Mucosa of rectum (tissue), 2 donors: ENCODE results near the gene ADPRH.
A peak's percentile ranks its signal among the peaks of the same experiment; 100 is the strongest.

Source experiments
- H3K27ac ChIP-seq, 2 donors: one replicate each; pipeline ENCODE4 v1.7.0; 2013; ENCODE audit warnings: inconsistent platforms in 2 of 2, low read depth in 2 of 2, low read length in 2 of 2
- H3K27me3 ChIP-seq, 2 donors: one replicate each; pipeline ENCODE4 v1.7.0; 2013; ENCODE audit warnings: low read length in 2 of 2; ENCODE audit not compliant: control insufficient read depth in 2 of 2, insufficient read depth in 2 of 2
- H3K36me3 ChIP-seq, 2 donors: one replicate each; pipeline ENCODE4 v1.7.0; 2013; ENCODE audit warnings: low read length in 2 of 2; ENCODE audit not compliant: control insufficient read depth in 2 of 2, insufficient read depth in 2 of 2
- H3K4me1 ChIP-seq, 2 donors: one replicate each; pipeline ENCODE4 v1.7.0; 2013; ENCODE audit warnings: low read length in 2 of 2, mild to moderate bottlenecking in 1 of 2; ENCODE audit not compliant: control insufficient read depth in 2 of 2, insufficient read depth in 2 of 2
- H3K4me3 ChIP-seq, 2 donors: one replicate each; pipeline ENCODE4 v1.7.0; 2013; ENCODE audit warnings: low read length in 2 of 2
- H3K9ac ChIP-seq, 2 donors: one replicate each; pipeline ENCODE4 v1.7.0; 2013; ENCODE audit warnings: low read length in 2 of 2, low read depth in 1 of 2, mild to moderate bottlenecking in 1 of 2
- H3K9me3 ChIP-seq, 2 donors: one replicate each; pipeline ENCODE4 v1.7.0; 2013; ENCODE audit warnings: low read length in 2 of 2; ENCODE audit not compliant: control insufficient read depth in 2 of 2
- donor health status: healthy.
- donor health status: Normal muscosa, but diverticular disease.

The ADPRH gene

GRCh38 chr3:119626196-119626595, 46.9 kb downstream of the ADPRH start:
- Histone ChIP-seq H3K4me1 (no peaks in the 10 kb centered on the region), H3K4me3 (no peak overlapping the region), H3K27me3 (no peaks in the 10 kb centered on the region), H3K27ac (no peak overlapping the region), H3K36me3 (no peaks in the 10 kb centered on the region), H3K9me3 (no peaks in the 10 kb centered on the region), H3K9ac (no peak overlapping the region)

- H3K4me3 ChIP-seq = no peak overlapping the region
- no peaks in the 10 kb centered on the region for H3K9me3 ChIP-seq
- H3K27me3 ChIP-seq = no peaks in the 10 kb centered on the region
- peak overlapping the region in 1 of 2 donors; percentile 3 for H3K27ac ChIP-seq
- no peaks in the 10 kb centered on the region for H3K36me3 ChIP-seq
- H3K4me1 ChIP-seq = no peaks in the 10 kb centered on the region
- H3K9ac ChIP-seq = no peak overlapping the region
These were observed 48.2 kb downstream of the ADPRH start for GRCh38 chr3:119627461-119627860.

- H3K27ac ChIP-seq = no peak overlapping the region
- H3K4me1 ChIP-seq = no peaks in the 10 kb centered on the region
- H3K36me3 ChIP-seq = no peaks in the 10 kb centered on the region
- H3K9ac ChIP-seq = no peak overlapping the region
- no peaks in the 10 kb centered on the region for H3K27me3 ChIP-seq
- no peak overlapping the region for H3K4me3 ChIP-seq
- H3K9me3 ChIP-seq = no peaks in the 10 kb centered on the region
These were observed 49.1 kb downstream of the ADPRH start for GRCh38 chr3:119628390-119628789.

GRCh38 chr3:119628816-119629445, 49.6 kb downstream of the ADPRH start:
- Histone ChIP-seq H3K9ac (no peak overlapping the region), H3K27me3 (no peaks in the 10 kb centered on the region), H3K36me3 (no peaks in the 10 kb centered on the region), H3K4me3 (no peak overlapping the region), H3K27ac (no peak overlapping the region), H3K4me1 (no peaks in the 10 kb centered on the region), H3K9me3 (no peaks in the 10 kb centered on the region)

- no peak overlapping the region for H3K4me3 ChIP-seq
- H3K9me3 ChIP-seq = no peaks in the 10 kb centered on the region
- no peaks in the 10 kb centered on the region for H3K27me3 ChIP-seq
- H3K36me3 ChIP-seq = no peaks in the 10 kb centered on the region
- H3K4me1 ChIP-seq = no peaks in the 10 kb centered on the region
- H3K27ac ChIP-seq = peak overlapping the region in 1 of 2 donors; percentile 6
- no peak overlapping the region for H3K9ac ChIP-seq
These were observed 51.0 kb downstream of the ADPRH start for GRCh38 chr3:119630128-119630879.

- Histone ChIP-seq H3K27ac (peak overlapping the region in 1 of 2 donors; percentile 6), H3K9ac (no peak overlapping the region), H3K4me1 (no peaks in the 10 kb centered on the region), H3K27me3 (no peaks in the 10 kb centered on the region), H3K9me3 (no peaks in the 10 kb centered on the region), H3K36me3 (no peaks in the 10 kb centered on the region), H3K4me3 (no peak overlapping the region)
These were observed 51.6 kb downstream of the ADPRH start for GRCh38 chr3:119630880-119631329.

GRCh38 chr3:119631516-119631915, 52.2 kb downstream of the ADPRH start:
- Histone ChIP-seq H3K4me3 (no peak overlapping the region), H3K9ac (no peak overlapping the region), H3K36me3 (no peaks in the 10 kb centered on the region), H3K27me3 (no peaks in the 10 kb centered on the region), H3K27ac (no peak overlapping the region), H3K9me3 (no peaks in the 10 kb centered on the region), H3K4me1 (no peaks in the 10 kb centered on the region)

GRCh38 chr3:119632216-119632615, 52.9 kb downstream of the ADPRH start:
- Histone ChIP-seq H3K9ac (no peak overlapping the region), H3K4me3 (no peak overlapping the region), H3K27ac (no peak overlapping the region), H3K4me1 (no peaks in the 10 kb centered on the region), H3K9me3 (no peaks in the 10 kb centered on the region), H3K36me3 (no peaks in the 10 kb centered on the region), H3K27me3 (no peaks in the 10 kb centered on the region)

GRCh38 chr3:119632829-119633228, 53.5 kb downstream of the ADPRH start:
- no peaks in the 10 kb centered on the region for H3K27me3 ChIP-seq
- peaks cover 3% of the 10 kb centered on the region in 2 donors for H3K4me1 ChIP-seq
- H3K27ac ChIP-seq = no peak overlapping the region
- no peaks in the 10 kb centered on the region for H3K36me3 ChIP-seq
- H3K9me3 ChIP-seq = no peaks in the 10 kb centered on the region
- H3K4me3 ChIP-seq = no peak overlapping the region
- no peak overlapping the region for H3K9ac ChIP-seq

- no peak overlapping the region for H3K4me3 ChIP-seq
- H3K9ac ChIP-seq = no peak overlapping the region
- no peak overlapping the region for H3K27ac ChIP-seq
- H3K36me3 ChIP-seq = no peaks in the 10 kb centered on the region
- H3K27me3 ChIP-seq = no peaks in the 10 kb centered on the region
- peaks cover 3 to 4% of the 10 kb centered on the region in 2 donors for H3K4me1 ChIP-seq
- no peaks in the 10 kb centered on the region for H3K9me3 ChIP-seq
These were observed 56.4 kb downstream of the ADPRH start for GRCh38 chr3:119635719-119636118.
